GM04503 (cell line): ENCODE results near the gene DBNL.
A peak's percentile ranks its signal among the peaks of the same experiment; 100 is the strongest.

Experiments
- DNase-seq: peaks from one replicate; pipeline ENCODE4 v3.0.0-alpha.2; 2012; ENCODE audit warnings: low read depth

The DBNL gene

GRCh38 chr7:44078521-44078920 is 34.0 kb downstream of the DBNL start:
- no peak for DNase-seq

GRCh38 chr7:44079331-44080021 is 35.0 kb downstream of the DBNL start:
- DNase-seq = no peak

DNA sequence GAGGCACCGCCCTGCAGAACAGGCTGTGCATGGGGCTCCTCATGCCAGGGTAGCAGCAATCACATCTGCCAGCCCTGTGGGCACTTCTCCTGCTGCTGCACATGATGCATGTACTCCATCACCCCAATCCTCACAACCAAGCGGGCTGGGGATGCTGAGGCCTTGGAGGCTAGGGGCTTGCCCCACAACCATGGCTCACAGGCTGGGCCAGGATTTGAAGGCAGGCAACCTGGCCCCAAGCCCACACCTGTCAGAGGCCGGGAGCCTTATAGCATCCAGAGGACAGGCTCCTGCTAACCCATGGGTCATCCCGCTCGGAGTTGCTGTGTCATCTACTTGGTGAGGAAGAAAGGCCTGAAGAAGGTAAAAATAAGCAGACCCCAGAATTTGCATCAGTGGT is 35.6 kb downstream of the DBNL start:
- no peak for DNase-seq

DNA sequence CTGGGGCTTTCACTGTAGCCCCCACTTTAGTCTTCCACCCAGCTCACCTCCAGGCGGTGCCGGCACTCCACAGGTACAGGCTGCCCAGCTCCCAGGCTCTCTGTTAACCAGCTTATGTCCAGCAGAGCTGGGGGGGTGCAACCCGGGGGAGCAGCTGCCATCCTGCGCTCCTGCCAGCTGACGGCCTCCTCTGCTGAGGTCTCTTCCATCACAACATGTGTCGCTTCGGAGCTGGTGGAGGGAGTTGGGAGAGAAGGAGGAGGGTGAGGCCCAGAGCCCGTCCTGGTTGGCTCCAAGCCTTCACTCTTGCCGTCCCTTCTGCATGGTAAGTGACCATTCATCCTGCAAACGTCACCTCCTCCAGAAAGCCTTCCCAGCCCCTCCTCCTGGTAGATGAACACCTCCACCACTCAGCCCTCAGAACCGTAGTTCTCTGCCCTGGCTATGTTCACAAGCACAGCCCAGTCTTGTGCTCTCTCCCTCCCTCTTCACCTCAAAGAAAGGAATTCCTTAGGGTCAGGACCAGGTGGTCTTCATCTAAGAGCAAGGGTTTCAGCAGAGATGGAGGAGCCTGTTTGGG is 36.3 kb downstream of the DBNL start:
- no peak for DNase-seq

DNA sequence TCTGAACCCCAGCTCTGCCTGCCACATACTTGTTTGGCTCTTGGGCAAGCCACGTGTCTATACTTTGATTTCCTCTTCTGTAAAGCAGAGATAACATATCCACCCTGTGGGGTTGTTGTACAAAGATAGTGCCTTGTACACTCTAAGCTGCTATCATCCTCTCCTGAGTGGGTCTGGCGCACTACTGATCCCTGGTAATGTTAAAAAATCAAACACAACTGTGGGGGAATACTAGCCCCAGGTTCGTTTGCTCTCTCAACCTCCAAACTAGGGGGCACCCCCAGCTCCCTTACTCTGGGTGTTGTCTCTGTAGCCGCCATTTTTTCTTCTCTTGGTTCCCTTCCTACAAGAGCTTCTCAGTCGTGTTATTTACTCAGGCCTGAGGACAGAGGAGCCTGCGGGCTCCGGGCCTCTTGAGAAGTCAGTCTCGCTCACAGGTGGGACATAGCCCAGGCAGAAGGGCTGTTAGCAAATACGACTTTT is 36.8 kb downstream of the DBNL start:
- no peak for DNase-seq

DNA sequence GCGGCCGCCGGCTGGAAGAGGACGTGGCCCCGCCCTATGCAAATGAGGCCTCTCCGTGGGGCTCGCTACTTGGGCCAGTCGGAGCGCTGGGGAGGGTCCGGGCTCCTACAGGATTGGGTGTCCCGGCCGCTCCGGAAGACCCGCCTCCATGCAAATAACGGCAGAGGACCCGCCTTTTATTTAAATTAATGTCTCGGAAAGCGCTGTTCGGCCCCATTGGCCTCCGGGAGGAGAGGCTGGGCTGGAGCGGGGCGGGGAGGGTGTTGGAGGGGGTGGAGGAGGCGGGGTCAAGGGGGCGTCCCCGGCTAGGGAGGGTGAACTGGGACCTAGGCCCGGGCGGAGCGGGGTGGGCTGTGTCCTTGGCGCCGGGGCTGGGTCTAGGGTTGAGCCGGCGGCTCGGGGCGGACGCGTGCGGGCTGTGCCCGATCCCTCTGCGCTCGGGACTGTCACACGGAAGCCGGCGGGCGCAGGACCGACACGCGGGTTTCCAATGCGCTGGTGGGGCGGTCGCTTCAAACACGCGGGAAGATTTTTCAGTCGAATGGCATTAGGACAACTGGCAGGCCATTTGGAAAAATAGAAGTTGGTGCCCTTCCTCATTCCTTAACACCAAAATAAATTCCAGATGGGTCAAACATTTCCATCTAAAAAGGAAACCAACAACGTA is 38.2 kb downstream of the DBNL start:
- peak; percentile 93 for DNase-seq

GRCh38 chr7:44083796-44084195 is 39.3 kb downstream of the DBNL start:
- DNase-seq = no peak

DNA sequence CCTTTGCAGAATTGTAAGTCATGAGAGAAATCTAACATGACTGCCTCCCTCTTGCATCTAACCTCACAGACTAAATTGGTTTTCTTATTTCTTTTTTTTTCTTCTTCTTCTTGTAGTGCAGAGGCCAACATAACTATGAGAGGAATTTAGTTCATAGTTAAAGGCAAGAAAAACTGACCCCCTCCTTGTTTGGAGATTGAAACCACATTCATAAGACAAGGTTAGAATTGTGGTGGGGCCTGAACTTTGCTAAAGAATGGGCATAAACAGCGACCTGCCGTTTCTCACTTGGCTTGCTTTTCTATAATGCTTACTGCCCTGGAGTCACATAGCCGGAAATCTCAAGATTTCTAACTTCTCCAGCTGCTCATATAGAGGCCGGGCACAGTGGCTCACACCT is 40.2 kb downstream of the DBNL start:
- DNase-seq = no peak

DNA sequence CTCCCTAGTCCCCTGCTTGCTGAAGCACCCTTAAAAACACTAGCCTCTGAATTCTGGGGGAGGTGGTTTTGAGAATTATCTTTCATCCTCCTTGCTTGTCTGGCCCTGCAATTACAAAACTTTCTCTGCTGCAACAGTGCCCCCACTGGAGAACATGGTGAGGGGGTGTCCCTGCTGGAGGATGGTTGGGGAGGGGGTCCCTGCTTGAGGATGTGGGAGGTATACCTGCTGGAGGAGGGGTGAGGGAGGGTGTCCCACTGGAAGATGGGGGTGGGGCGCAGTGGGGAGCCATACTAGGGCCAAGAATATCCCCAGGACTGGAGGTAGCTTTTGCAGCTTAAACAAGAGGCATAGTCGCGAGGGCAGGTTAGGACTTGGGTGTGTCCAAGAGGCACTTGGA is 41.0 kb downstream of the DBNL start:
- DNase-seq = no peak

DNA sequence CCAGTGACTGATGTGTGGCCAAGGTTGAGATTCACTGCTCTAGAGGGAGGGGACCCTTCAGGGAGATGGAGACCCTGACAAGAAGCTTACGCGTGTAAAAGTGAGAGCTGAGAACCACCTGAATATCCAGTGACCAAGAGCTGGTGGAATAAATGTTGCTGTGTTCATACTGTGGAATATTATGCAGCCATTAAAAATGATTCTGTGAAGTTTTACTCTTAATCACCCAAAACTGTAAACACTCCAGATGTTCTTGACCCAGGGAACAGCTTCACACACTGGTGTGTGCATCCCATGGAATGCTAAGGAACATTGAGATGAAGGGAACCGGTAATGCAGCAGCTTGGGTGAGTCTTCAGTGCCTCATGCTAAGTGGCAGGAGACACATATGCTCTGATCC is 42.1 kb downstream of the DBNL start:
- no peak for DNase-seq

DNA sequence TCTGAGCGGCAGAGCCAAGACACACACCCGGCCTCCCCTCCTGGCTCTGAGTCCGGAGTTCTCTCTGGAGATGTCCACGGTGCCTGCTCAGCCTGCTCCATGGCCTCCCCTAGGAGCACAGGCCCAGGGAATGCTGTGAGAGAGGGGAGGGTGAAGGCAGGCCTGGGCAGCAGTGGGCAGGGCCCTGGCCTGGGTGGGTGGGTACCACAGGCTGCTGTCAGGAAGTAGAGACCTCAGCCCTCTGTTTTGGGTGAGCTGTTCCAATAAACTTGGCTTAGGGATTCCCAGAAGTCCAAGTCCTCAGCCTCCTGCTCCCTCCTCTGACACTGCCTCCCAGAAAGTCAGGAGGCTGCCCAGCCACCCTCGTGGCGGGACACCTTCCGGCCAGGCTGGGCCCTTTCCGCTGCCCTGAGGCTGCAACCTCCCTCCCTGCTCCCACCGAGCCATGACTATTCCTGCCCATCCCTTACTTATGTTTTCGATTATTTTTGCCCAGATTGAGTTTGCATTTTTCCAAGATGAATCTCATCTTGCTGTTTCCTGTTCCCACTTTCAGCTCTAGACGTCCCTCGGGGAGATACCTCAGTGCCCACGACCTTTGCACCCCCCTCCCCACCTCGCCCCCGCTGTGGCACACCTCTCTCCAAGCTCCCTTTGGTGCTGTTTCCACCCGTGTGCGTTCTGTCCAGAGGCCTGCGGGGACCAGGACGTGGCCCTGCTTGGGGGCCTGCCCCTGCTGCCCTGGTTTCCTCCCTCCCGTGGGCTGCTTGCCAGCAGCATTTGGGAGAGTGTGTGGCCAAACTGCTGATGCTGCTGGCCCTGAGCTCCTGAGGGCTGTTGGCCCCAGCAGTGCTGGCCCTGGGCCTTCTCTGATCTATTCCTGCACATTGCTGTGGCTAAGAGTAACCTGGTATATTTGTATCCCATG is 43.7 kb downstream of the DBNL start:
- DNase-seq = peak; percentile 94

DNA sequence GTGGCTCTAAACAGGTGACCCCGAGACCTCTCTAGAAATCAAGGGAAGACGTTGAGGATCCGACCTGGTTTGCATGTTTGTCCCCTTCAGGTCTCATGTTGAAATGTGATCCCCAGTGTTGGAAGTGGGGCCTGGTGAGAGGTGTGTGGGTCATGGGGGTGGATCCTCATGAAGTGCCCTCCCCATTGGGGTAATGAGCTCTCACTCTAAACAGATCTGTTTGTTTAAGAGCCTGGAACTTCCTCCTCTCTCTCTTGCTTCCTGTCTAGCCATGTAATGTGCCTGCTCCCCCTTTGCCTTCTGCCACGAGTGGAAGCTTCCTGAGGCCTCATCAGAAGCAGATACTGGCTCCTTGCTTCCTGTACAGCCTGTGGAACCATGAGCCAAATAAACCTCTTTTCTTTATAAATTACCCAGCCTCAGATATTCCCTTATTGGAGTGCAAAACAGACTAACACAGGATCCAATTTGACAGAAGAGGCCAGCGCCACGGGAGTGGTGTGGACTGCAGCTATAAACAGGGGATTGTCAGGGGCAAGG is 48.7 kb downstream of the DBNL start:
- DNase-seq = no peak

DNA sequence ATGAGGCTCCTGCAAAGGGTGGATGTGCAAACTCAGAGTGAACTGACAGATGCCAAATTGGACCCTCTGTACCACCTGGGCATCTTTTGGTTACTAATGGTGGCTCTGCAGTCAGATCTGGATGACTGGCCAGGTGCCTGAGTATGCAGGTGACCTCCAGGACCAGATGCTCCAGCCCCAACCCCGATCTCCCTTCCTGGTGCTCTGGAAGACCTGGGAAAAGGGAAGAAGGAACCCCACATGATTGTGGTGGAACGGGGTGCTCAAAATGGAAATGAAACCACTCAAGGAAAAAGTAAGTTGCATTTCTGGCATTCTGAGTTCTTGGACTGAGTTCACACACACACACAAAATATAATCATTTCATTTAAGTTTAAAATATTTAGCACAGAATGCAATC is 49.9 kb downstream of the DBNL start:
- DNase-seq = no peak

DNA sequence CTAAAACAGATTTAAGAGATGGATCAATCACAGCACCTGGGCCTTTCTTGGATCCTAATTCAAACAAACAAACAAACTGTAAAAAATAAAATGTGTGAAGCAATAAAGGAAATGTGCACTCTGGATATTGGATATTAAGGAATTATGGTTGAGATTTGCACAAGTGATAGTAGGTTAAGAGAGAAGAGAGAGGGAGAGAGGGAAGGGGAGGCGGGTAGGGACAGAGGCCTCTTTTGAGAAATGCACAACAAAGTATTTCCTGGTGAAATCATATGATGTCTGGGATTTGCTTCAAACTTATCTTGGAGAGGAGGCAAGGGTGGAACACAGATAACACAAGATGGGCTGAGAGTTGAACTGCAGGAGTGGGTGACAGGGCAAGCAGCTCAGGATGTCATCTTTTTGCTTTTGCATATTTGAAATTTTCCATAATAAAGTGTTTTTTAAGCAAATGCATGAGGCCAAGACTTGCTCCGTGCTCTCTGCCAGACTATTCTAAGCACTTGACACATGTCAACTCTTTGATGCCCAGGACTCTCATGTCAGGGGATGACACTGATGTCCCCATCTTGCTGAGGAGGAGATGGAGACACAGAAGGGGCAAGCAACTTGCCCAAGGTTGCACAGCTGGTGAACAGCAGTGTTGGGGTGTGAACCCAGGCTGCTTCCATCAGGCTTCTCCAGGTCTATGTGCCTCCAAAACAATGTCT is 50.5 kb downstream of the DBNL start:
- no peak for DNase-seq

- DNase-seq = no peak
Observed at GRCh38 chr7:44095781-44096180, 51.3 kb downstream of the DBNL start.

- no peak for DNase-seq
Observed at GRCh38 chr7:44096326-44096881, 51.9 kb downstream of the DBNL start.

- no peak for DNase-seq
Observed at GRCh38 chr7:44097064-44097932, 52.8 kb downstream of the DBNL start.

DNA sequence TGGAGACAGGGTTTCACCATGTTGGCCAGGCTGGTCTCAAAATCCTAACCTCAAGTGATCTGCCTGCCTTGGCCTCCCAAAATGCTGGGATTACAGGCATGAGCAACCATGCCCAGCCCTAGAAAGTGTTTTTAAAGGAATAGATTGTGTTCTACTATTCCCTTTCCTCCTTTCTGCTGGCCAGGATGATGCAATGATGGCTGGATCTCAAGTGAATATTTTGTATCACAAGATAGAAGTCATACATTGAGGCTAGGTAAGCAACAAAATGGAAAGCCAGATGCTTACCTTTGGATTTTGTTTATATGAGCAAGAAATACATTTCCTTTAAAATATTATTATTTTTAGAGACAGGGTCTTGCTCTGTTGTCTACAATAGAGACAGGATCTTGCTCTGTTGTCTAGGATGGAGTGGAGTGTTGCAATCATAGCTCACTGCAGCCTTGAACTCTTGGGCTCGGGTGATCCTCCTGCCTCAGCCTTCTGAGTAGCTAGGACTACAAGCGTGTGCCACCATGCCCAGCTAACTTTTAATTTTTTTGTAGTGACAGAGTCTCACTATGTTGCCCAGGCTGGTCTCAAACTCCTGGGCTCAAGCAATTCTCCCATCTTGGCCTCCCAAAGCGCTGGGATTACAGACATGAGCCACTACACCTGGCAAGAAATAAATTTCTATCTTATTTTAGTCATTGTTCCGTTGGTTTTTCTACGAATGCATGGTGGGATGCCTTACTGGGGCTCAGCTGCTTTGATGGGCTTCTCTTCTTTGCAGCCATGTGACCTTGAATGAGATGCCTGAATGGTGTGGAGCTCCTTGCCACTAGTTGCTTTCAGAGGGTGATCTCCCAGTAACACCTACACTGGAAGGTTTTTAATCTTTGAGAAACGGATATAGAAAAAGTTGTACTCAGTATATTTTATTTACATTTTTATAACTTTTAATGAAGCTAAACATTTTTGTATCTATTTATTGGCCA is 53.9 kb downstream of the DBNL start:
- no peak for DNase-seq

GRCh38 chr7:44099669-44100068 is 55.2 kb downstream of the DBNL start:
- no peak for DNase-seq
